ENCODE data around the gene SSH2.

GRCh38 chr17:29862127-29862526 is 67.9 kb downstream of the SSH2 start:
- no peak for TF ChIP-seq CTCF (IDR thresholded peaks at IDR 0.05)
- no peak for TF ChIP-seq POLR2A (IDR thresholded peaks at IDR 0.05)
